SIG-M5 (cell line): ENCODE measurements around the gene CRLF3.
"Not testable (repeated sequence)": the region's sequence is repeated elsewhere in the genome, so short reads cannot be mapped to it uniquely, and the experiment has no call there.

Source experiments
- DNase-seq: peaks from one replicate; lab custom pipeline; 2025; lab: John Stamatoyannopoulos, UW

The CRLF3 gene

GRCh38 chr17:30735644-30736043, 88.8 kb downstream of the CRLF3 start:
- not testable (repeated sequence) for DNase-seq

- DNase-seq, result not testable (repeated sequence)
Measured at GRCh38 chr17:30735206-30735605, 89.3 kb downstream of the CRLF3 start.

- DNase-seq, result not testable (repeated sequence)
Measured at GRCh38 chr17:30734153-30734552, 90.3 kb downstream of the CRLF3 start.
